ENCODE measurements around the gene GDF2.

DNA sequence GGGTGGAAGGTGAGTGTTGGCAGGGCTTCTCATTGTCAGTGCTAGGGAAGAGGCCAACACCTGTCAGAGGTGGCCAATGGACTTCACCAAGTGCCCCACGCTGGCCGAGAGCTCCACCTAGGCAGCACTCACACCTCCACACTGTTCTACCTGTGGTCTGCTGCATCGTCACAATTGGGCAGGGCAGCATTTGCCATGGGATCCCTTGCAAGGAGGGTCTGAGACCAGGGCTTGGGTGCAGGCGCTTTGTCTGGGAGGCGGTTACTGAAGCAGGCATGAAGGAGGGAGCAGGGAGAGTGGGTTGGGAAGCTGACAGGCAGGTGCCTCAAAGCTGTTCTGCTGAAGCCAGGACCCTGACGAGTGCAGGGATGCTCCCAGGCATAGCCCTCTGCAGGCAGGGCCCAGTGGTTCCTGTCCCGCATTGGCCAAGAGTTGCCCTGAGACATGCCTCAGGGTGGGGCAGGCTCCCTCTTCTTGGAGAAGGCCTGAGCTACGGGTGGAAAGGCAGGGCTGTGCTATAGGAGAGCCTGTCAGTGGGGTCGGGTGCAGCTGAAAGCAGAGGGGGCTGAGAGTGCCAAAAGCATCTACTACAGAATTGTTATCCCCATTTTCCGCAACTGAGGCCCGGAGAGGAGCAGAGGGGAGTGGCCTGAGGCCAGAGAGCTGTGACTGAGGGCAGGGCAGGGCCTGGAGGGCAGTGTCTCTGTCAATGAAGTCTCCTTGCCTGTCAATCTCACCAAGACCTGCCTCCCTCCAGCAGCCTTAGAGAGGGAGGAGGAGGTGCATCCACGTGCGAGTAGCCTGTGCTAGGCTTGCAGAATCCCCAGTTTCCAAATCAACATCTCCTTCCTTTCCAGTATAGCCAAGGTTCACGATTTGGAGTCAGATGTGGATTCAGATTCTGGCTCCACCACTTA lies 29.9 kb downstream of the GDF2 start:
- TF ChIP-seq EZH2 (IDR thresholded peaks at IDR 0.05) = no peak
- TF ChIP-seq FOXP2 (optimal IDR thresholded peaks at IDR 0.05; ENCODE audit: control extremely low read depth, extremely low read length, insufficient read depth) = no peak
- TF ChIP-seq POLR2AphosphoS5 (IDR thresholded peaks at IDR 0.05; ENCODE audit: borderline replicate concordance, low read depth, low read length) = no peak
